H9 (cell line): ENCODE results near the gene ALG12. TPM values are rescaled to one million over a fixed set of nuclear protein-coding genes. Genes with fewer than 3 reads are reported as not detected.

Source experiments
- DNase-seq: peaks from one replicate; pipeline ENCODE4 v3.0.0-alpha.2; 2017
- H2AFZ ChIP-seq: one replicate; pipeline ENCODE4 v1.6.1; 2013; ENCODE audit warnings: mild to moderate bottlenecking, low read length, control low read depth, moderate library complexity
- H2AK5ac ChIP-seq: 2 replicates; pipeline ENCODE4 v1.6.1; 2013; ENCODE audit warnings: low read length, control low read depth, mixed read lengths; ENCODE audit not compliant: insufficient read length
- H2BK120ac ChIP-seq: one replicate; pipeline ENCODE4 v1.6.1; 2013; ENCODE audit warnings: low read depth, mild to moderate bottlenecking, low read length, control low read depth, inconsistent platforms; ENCODE audit not compliant: poor library complexity, severe bottlenecking
- H2BK12ac ChIP-seq: 2 replicates; pipeline ENCODE4 v1.6.1; 2013; ENCODE audit warnings: low read length, control low read depth, mixed read lengths, low read depth; ENCODE audit not compliant: insufficient read length
- H2BK15ac ChIP-seq: 2 replicates; pipeline ENCODE4 v1.6.1; 2013; ENCODE audit warnings: low read depth, low read length, control low read depth
- H2BK20ac ChIP-seq: one replicate; pipeline ENCODE4 v1.6.1; 2013; ENCODE audit warnings: low read depth, mild to moderate bottlenecking, low read length, control low read depth, inconsistent platforms; ENCODE audit not compliant: poor library complexity, severe bottlenecking
- H2BK5ac ChIP-seq: 2 replicates; pipeline ENCODE4 v1.6.1; 2013; ENCODE audit warnings: low read length, control low read depth, mixed read lengths; ENCODE audit not compliant: insufficient read length
- H3K14ac ChIP-seq: 2 replicates; pipeline ENCODE4 v1.6.1; 2013; ENCODE audit warnings: low read length, control low read depth; ENCODE audit not compliant: insufficient read depth
- H3K18ac ChIP-seq: 2 replicates; pipeline ENCODE4 v1.6.1; 2013; ENCODE audit warnings: low read depth, mild to moderate bottlenecking, mixed read lengths, low read length, control low read depth; ENCODE audit not compliant: insufficient read length
- H3K23ac ChIP-seq: 2 replicates; pipeline ENCODE4 v1.6.1; 2013; ENCODE audit warnings: low read length, control low read depth, mixed read lengths, low read depth; ENCODE audit not compliant: insufficient read length
- H3K23me2 ChIP-seq: 2 replicates; pipeline ENCODE4 v1.6.1; 2013; ENCODE audit warnings: low read depth, mild to moderate bottlenecking, mixed read lengths, low read length, control low read depth; ENCODE audit not compliant: insufficient read length, poor library complexity, severe bottlenecking
- H3K27ac ChIP-seq: 2 replicates; pipeline ENCODE4 v1.5.1; 2013; ENCODE audit warnings: low read length, control low read depth, mixed read lengths, low read depth; ENCODE audit not compliant: insufficient read length
- H3K27me3 ChIP-seq: 2 replicates; pipeline ENCODE4 v1.6.1; 2013; ENCODE audit warnings: low read length, control low read depth, inconsistent platforms; ENCODE audit not compliant: insufficient read depth
- H3K4ac ChIP-seq: 2 replicates; pipeline ENCODE4 v1.6.1; 2013; ENCODE audit warnings: low read depth, mild to moderate bottlenecking, control low read depth, inconsistent platforms, low read length, moderate library complexity
- H3K4me1 ChIP-seq: 2 replicates; pipeline ENCODE4 v1.6.1; 2013; ENCODE audit warnings: low read length, control low read depth, inconsistent platforms; ENCODE audit not compliant: insufficient read depth
- H3K4me2 ChIP-seq: 2 replicates; pipeline ENCODE4 v1.6.1; 2013; ENCODE audit warnings: low read length, control low read depth, mixed read lengths; ENCODE audit not compliant: insufficient read length, insufficient read depth
- H3K56ac ChIP-seq: 2 replicates; pipeline ENCODE4 v1.6.1; 2013; ENCODE audit warnings: low read depth, mild to moderate bottlenecking, mixed read lengths, low read length, control low read depth; ENCODE audit not compliant: insufficient read length
- H3K79me1 ChIP-seq: 2 replicates; pipeline ENCODE4 v1.6.1; 2013; ENCODE audit warnings: low read depth, mild to moderate bottlenecking, moderate library complexity, low read length, control low read depth, inconsistent platforms; ENCODE audit not compliant: insufficient read depth, poor library complexity, severe bottlenecking
- H3K79me2 ChIP-seq: 2 replicates; pipeline ENCODE4 v1.6.1; 2013; ENCODE audit warnings: low read length, control low read depth, inconsistent platforms; ENCODE audit not compliant: insufficient read depth
- H3K9ac ChIP-seq: 2 replicates; pipeline ENCODE4 v1.6.1; 2013; ENCODE audit warnings: low read length, control low read depth, mixed read lengths; ENCODE audit not compliant: insufficient read length; ENCODE audit errors: extremely low read depth
- H3K9me3 ChIP-seq: one replicate; pipeline ENCODE4 v1.6.1; 2013; ENCODE audit warnings: low read depth, low read length, inconsistent platforms; ENCODE audit not compliant: control insufficient read depth
- H3T11ph ChIP-seq: one replicate; pipeline ENCODE4 v1.6.1; 2013; ENCODE audit warnings: mild to moderate bottlenecking, low read length, control low read depth, inconsistent platforms
- H4K20me1 ChIP-seq: one replicate; pipeline ENCODE4 v1.6.1; 2013; ENCODE audit not compliant: control insufficient read depth, insufficient read length, insufficient read depth
- H4K5ac ChIP-seq: 2 replicates; pipeline ENCODE4 v1.6.1; 2013; ENCODE audit warnings: low read depth, mild to moderate bottlenecking, mixed read lengths, low read length, control low read depth; ENCODE audit not compliant: insufficient read length
- H4K8ac ChIP-seq: replicated peaks from 2 replicates; pipeline ENCODE4 v1.6.1; 2013; ENCODE audit warnings: low read length, control low read depth, mixed read lengths, low read depth; ENCODE audit not compliant: insufficient read length
- H4K91ac ChIP-seq: 2 replicates; pipeline ENCODE4 v1.6.1; 2013; ENCODE audit warnings: low read depth, mild to moderate bottlenecking, moderate library complexity, mixed read lengths, low read length, control low read depth; ENCODE audit not compliant: insufficient read length
- H3K27ac Mint-ChIP-seq, 3 experiments: 2 replicates in 2 of 3; 3 replicates in 1 of 3; pipeline ENCODE4 v1.8.0; 2020 to 2021; ENCODE audit warnings: mixed read lengths in 3 of 3, mild to moderate bottlenecking in 1 of 3, moderate library complexity in 1 of 3
- H3K27me3 Mint-ChIP-seq: 2 replicates; pipeline ENCODE4 v1.8.0; 2021; ENCODE audit warnings: low read depth, mild to moderate bottlenecking, moderate library complexity, mixed read lengths
- H3K36me3 Mint-ChIP-seq, 3 experiments: 2 replicates in 2 of 3; 3 replicates in 1 of 3; pipeline ENCODE4 v1.8.0; 2020 to 2021; ENCODE audit warnings: low read depth in 3 of 3, mixed read lengths in 3 of 3; ENCODE audit not compliant: insufficient read depth in 1 of 3
- H3K4me1 Mint-ChIP-seq, 2 experiments: 2 replicates each; pipeline ENCODE4 v1.8.0; 2020; ENCODE audit warnings: mixed read lengths in 2 of 2
- H3K4me3 Mint-ChIP-seq, 2 experiments: 2 replicates in 1 of 2; 3 replicates in 1 of 2; pipeline ENCODE4 v1.8.0; 2020 to 2021; ENCODE audit warnings: mild to moderate bottlenecking in 2 of 2, mixed read lengths in 2 of 2, moderate library complexity in 1 of 2
- H3K9me3 Mint-ChIP-seq, 2 experiments: 2 replicates in 1 of 2; 3 replicates in 1 of 2; pipeline ENCODE4 v1.8.0; 2020; ENCODE audit warnings: mild to moderate bottlenecking in 2 of 2, mixed read lengths in 2 of 2, moderate library complexity in 1 of 2
- WGBS: extraction: QIAGEN DNeasy Blood & Tissue Kit; methylation state at CpG from one replicate; pipeline ENCODE4 v1.1.7; 2013; ENCODE audit warnings: missing lambda C conversion rate, low lambda C conversion rate, mixed read lengths; ENCODE audit not compliant: insufficient read length; ENCODE audit errors: extremely low coverage; 5-methylcytosine and 5-hydroxymethylcytosine counted together
- total RNA-seq: library from RNA; stranded (reverse); gene quantifications from 2 replicates; pipeline ENCODE4 v1.2.1, GENCODE V29; 2021
- TF ChIP-seq, protein P1 (sequence below): fragments of 200-600 bp; sonication (generic); conservative IDR thresholded peaks from 3 replicates; pipeline ENCODE4 v1.8.0; 2021; ENCODE audit warnings: antibody characterized with exemption, mild to moderate bottlenecking

ALG12 gene
- total RNA-seq, 1 experiment from 2014 or later = 19.2 TPM

DNA sequence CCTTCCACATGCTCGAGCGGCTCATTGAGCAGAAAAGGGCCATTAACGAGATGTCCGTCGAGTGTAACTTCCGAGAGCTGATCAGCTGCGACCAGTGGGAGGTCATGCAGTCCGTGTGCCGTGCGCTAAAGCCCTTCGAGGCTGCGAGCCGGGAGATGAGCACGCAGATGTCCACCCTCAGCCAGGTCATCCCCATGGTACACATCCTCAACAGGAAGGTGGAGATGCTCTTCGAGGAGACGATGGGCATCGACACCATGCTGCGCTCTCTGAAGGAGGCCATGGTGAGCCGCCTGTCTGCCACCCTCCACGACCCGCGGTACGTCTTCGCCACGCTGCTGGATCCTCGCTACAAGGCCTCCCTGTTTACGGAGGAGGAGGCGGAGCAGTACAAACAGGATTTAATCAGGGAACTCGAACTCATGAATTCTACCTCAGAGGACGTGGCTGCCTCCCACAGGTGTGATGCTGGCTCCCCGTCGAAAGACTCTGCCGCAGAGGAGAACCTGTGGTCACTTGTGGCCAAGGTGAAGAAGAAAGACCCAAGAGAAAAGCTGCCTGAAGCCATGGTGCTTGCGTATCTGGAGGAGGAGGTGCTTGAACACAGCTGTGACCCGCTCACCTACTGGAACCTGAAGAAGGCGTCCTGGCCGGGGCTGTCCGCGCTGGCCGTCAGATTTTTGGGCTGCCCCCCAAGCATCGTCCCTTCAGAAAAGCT is 31.7 kb downstream of the ALG12 start:
- no peak overlapping the region for H3T11ph ChIP-seq
- Mint-ChIP-seq H3K4me3 (no peak overlapping the region), H3K27ac (no peak overlapping the region), H3K4me1 (no peaks in the 10 kb centered on the region; a peak in 1 of 4 replicates), H3K36me3 (peaks cover 71 to 86% (median 85%) of the 10 kb centered on the region in 3 experiments), H3K9me3 (peaks cover 22 to 29% of the 10 kb centered on the region in 2 experiments), H3K27me3 (no peaks in the 10 kb centered on the region)
- no peak overlapping the region for H2AFZ ChIP-seq
- WGBS = no CpG with 5 or more reads among the region's 41 CpGs
- H3K9me3 ChIP-seq = no peaks in the 10 kb centered on the region
- H3K4me1 ChIP-seq = no peaks in the 10 kb centered on the region
- H3K4me2 ChIP-seq = no peak overlapping the region
- H4K20me1 ChIP-seq = peaks cover 5% of the 10 kb centered on the region
- no peak overlapping the region for H2BK15ac ChIP-seq
- no peak overlapping the region for H4K91ac ChIP-seq
- H3K23ac ChIP-seq = no peak overlapping the region
- no peak overlapping the region for H3K9ac ChIP-seq
- no peak overlapping the region for H4K5ac ChIP-seq
- H3K27ac ChIP-seq = no peak overlapping the region
- H2AK5ac ChIP-seq = no peak overlapping the region
- no peak for DNase-seq
- H3K4ac ChIP-seq = no peak overlapping the region
- no peak overlapping the region for H2BK12ac ChIP-seq
- no peak overlapping the region for H3K14ac ChIP-seq
- no peak overlapping the region for H2BK20ac ChIP-seq
- TF ChIP-seq, protein P1, sequence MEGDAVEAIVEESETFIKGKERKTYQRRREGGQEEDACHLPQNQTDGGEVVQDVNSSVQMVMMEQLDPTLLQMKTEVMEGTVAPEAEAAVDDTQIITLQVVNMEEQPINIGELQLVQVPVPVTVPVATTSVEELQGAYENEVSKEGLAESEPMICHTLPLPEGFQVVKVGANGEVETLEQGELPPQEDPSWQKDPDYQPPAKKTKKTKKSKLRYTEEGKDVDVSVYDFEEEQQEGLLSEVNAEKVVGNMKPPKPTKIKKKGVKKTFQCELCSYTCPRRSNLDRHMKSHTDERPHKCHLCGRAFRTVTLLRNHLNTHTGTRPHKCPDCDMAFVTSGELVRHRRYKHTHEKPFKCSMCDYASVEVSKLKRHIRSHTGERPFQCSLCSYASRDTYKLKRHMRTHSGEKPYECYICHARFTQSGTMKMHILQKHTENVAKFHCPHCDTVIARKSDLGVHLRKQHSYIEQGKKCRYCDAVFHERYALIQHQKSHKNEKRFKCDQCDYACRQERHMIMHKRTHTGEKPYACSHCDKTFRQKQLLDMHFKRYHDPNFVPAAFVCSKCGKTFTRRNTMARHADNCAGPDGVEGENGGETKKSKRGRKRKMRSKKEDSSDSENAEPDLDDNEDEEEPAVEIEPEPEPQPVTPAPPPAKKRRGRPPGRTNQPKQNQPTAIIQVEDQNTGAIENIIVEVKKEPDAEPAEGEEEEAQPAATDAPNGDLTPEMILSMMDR = no peak
- H3K79me2 ChIP-seq = peaks cover 2% of the 10 kb centered on the region; the same call in 1 of the 2 replicates
- H2BK120ac ChIP-seq = no peak overlapping the region
- H3K56ac ChIP-seq = no peak overlapping the region
- H3K18ac ChIP-seq = no peak overlapping the region
- no peak overlapping the region for H2BK5ac ChIP-seq
- H4K8ac ChIP-seq = no peak overlapping the region
- H3K27me3 ChIP-seq = no peaks in the 10 kb centered on the region
- no peaks in the 10 kb centered on the region for H3K79me1 ChIP-seq
- no peaks in the 10 kb centered on the region for H3K23me2 ChIP-seq
